ENCODE measurements around the gene LDB2.

DNA sequence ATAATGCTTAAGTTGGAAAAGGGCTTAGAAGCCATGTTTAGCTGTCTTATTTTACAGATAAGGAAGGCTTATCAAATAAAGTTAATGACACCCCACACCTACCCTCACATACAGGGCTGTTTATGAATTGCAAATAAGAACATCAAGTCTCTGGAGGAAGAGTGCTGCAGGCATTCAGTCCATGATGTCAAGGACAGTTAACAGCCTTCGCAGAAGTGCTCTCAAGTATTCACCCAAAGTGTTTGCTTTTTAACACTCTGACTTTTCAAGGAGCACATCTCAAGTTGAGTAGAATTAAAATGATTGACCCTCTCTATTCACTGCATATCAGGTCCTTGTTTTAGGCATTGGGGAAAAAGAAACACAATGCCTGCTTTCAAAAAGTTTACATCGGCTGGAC lies 328.7 kb downstream of the LDB2 start:
- TF ChIP-seq, protein P1, sequence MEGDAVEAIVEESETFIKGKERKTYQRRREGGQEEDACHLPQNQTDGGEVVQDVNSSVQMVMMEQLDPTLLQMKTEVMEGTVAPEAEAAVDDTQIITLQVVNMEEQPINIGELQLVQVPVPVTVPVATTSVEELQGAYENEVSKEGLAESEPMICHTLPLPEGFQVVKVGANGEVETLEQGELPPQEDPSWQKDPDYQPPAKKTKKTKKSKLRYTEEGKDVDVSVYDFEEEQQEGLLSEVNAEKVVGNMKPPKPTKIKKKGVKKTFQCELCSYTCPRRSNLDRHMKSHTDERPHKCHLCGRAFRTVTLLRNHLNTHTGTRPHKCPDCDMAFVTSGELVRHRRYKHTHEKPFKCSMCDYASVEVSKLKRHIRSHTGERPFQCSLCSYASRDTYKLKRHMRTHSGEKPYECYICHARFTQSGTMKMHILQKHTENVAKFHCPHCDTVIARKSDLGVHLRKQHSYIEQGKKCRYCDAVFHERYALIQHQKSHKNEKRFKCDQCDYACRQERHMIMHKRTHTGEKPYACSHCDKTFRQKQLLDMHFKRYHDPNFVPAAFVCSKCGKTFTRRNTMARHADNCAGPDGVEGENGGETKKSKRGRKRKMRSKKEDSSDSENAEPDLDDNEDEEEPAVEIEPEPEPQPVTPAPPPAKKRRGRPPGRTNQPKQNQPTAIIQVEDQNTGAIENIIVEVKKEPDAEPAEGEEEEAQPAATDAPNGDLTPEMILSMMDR (conservative IDR thresholded peaks at IDR 0.05; ENCODE audit: low read length), result no peak
- no peak for TF ChIP-seq EZH2phosphoT487 (IDR thresholded peaks at IDR 0.05; ENCODE audit: borderline replicate concordance, low read depth, low read length)
